H9 (cell line): Measurements from ENCODE around the gene ACP2. TPM values are rescaled to one million over a fixed set of nuclear protein-coding genes. Genes with fewer than 3 reads are reported as not detected.
A peak's percentile ranks its signal among the peaks of the same experiment; 100 is the strongest.

Experiments
- DNase-seq: peaks from one replicate; pipeline ENCODE4 v3.0.0-alpha.2; 2017
- H2AFZ ChIP-seq: one replicate; pipeline ENCODE4 v1.6.1; 2013; ENCODE audit warnings: mild to moderate bottlenecking, low read length, control low read depth, moderate library complexity
- H2AK5ac ChIP-seq: 2 replicates; pipeline ENCODE4 v1.6.1; 2013; ENCODE audit warnings: low read length, control low read depth, mixed read lengths; ENCODE audit not compliant: insufficient read length
- H2BK120ac ChIP-seq: one replicate; pipeline ENCODE4 v1.6.1; 2013; ENCODE audit warnings: low read depth, mild to moderate bottlenecking, low read length, control low read depth, inconsistent platforms; ENCODE audit not compliant: poor library complexity, severe bottlenecking
- H2BK12ac ChIP-seq: 2 replicates; pipeline ENCODE4 v1.6.1; 2013; ENCODE audit warnings: low read length, control low read depth, mixed read lengths, low read depth; ENCODE audit not compliant: insufficient read length
- H2BK15ac ChIP-seq: 2 replicates; pipeline ENCODE4 v1.6.1; 2013; ENCODE audit warnings: low read depth, low read length, control low read depth
- H2BK20ac ChIP-seq: one replicate; pipeline ENCODE4 v1.6.1; 2013; ENCODE audit warnings: low read depth, mild to moderate bottlenecking, low read length, control low read depth, inconsistent platforms; ENCODE audit not compliant: poor library complexity, severe bottlenecking
- H2BK5ac ChIP-seq: 2 replicates; pipeline ENCODE4 v1.6.1; 2013; ENCODE audit warnings: low read length, control low read depth, mixed read lengths; ENCODE audit not compliant: insufficient read length
- H3K14ac ChIP-seq: 2 replicates; pipeline ENCODE4 v1.6.1; 2013; ENCODE audit warnings: low read length, control low read depth; ENCODE audit not compliant: insufficient read depth
- H3K18ac ChIP-seq: 2 replicates; pipeline ENCODE4 v1.6.1; 2013; ENCODE audit warnings: low read depth, mild to moderate bottlenecking, mixed read lengths, low read length, control low read depth; ENCODE audit not compliant: insufficient read length
- H3K23ac ChIP-seq: 2 replicates; pipeline ENCODE4 v1.6.1; 2013; ENCODE audit warnings: low read length, control low read depth, mixed read lengths, low read depth; ENCODE audit not compliant: insufficient read length
- H3K23me2 ChIP-seq: 2 replicates; pipeline ENCODE4 v1.6.1; 2013; ENCODE audit warnings: low read depth, mild to moderate bottlenecking, mixed read lengths, low read length, control low read depth; ENCODE audit not compliant: insufficient read length, poor library complexity, severe bottlenecking
- H3K27ac ChIP-seq: 2 replicates; pipeline ENCODE4 v1.5.1; 2013; ENCODE audit warnings: low read length, control low read depth, mixed read lengths, low read depth; ENCODE audit not compliant: insufficient read length
- H3K27me3 ChIP-seq: 2 replicates; pipeline ENCODE4 v1.6.1; 2013; ENCODE audit warnings: low read length, control low read depth, inconsistent platforms; ENCODE audit not compliant: insufficient read depth
- H3K4ac ChIP-seq: 2 replicates; pipeline ENCODE4 v1.6.1; 2013; ENCODE audit warnings: low read depth, mild to moderate bottlenecking, control low read depth, inconsistent platforms, low read length, moderate library complexity
- H3K4me1 ChIP-seq: 2 replicates; pipeline ENCODE4 v1.6.1; 2013; ENCODE audit warnings: low read length, control low read depth, inconsistent platforms; ENCODE audit not compliant: insufficient read depth
- H3K4me2 ChIP-seq: 2 replicates; pipeline ENCODE4 v1.6.1; 2013; ENCODE audit warnings: low read length, control low read depth, mixed read lengths; ENCODE audit not compliant: insufficient read length, insufficient read depth
- H3K56ac ChIP-seq: 2 replicates; pipeline ENCODE4 v1.6.1; 2013; ENCODE audit warnings: low read depth, mild to moderate bottlenecking, mixed read lengths, low read length, control low read depth; ENCODE audit not compliant: insufficient read length
- H3K79me1 ChIP-seq: 2 replicates; pipeline ENCODE4 v1.6.1; 2013; ENCODE audit warnings: low read depth, mild to moderate bottlenecking, moderate library complexity, low read length, control low read depth, inconsistent platforms; ENCODE audit not compliant: insufficient read depth, poor library complexity, severe bottlenecking
- H3K79me2 ChIP-seq: 2 replicates; pipeline ENCODE4 v1.6.1; 2013; ENCODE audit warnings: low read length, control low read depth, inconsistent platforms; ENCODE audit not compliant: insufficient read depth
- H3K9ac ChIP-seq: 2 replicates; pipeline ENCODE4 v1.6.1; 2013; ENCODE audit warnings: low read length, control low read depth, mixed read lengths; ENCODE audit not compliant: insufficient read length; ENCODE audit errors: extremely low read depth
- H3K9me3 ChIP-seq: one replicate; pipeline ENCODE4 v1.6.1; 2013; ENCODE audit warnings: low read depth, low read length, inconsistent platforms; ENCODE audit not compliant: control insufficient read depth
- H3T11ph ChIP-seq: one replicate; pipeline ENCODE4 v1.6.1; 2013; ENCODE audit warnings: mild to moderate bottlenecking, low read length, control low read depth, inconsistent platforms
- H4K20me1 ChIP-seq: one replicate; pipeline ENCODE4 v1.6.1; 2013; ENCODE audit not compliant: control insufficient read depth, insufficient read length, insufficient read depth
- H4K5ac ChIP-seq: 2 replicates; pipeline ENCODE4 v1.6.1; 2013; ENCODE audit warnings: low read depth, mild to moderate bottlenecking, mixed read lengths, low read length, control low read depth; ENCODE audit not compliant: insufficient read length
- H4K8ac ChIP-seq: replicated peaks from 2 replicates; pipeline ENCODE4 v1.6.1; 2013; ENCODE audit warnings: low read length, control low read depth, mixed read lengths, low read depth; ENCODE audit not compliant: insufficient read length
- H4K91ac ChIP-seq: 2 replicates; pipeline ENCODE4 v1.6.1; 2013; ENCODE audit warnings: low read depth, mild to moderate bottlenecking, moderate library complexity, mixed read lengths, low read length, control low read depth; ENCODE audit not compliant: insufficient read length
- H3K27ac Mint-ChIP-seq, 3 experiments: 2 replicates in 2 of 3; 3 replicates in 1 of 3; pipeline ENCODE4 v1.8.0; 2020 to 2021; ENCODE audit warnings: mixed read lengths in 3 of 3, mild to moderate bottlenecking in 1 of 3, moderate library complexity in 1 of 3
- H3K27me3 Mint-ChIP-seq: 2 replicates; pipeline ENCODE4 v1.8.0; 2021; ENCODE audit warnings: low read depth, mild to moderate bottlenecking, moderate library complexity, mixed read lengths
- H3K36me3 Mint-ChIP-seq, 3 experiments: 2 replicates in 2 of 3; 3 replicates in 1 of 3; pipeline ENCODE4 v1.8.0; 2020 to 2021; ENCODE audit warnings: low read depth in 3 of 3, mixed read lengths in 3 of 3; ENCODE audit not compliant: insufficient read depth in 1 of 3
- H3K4me1 Mint-ChIP-seq, 2 experiments: 2 replicates each; pipeline ENCODE4 v1.8.0; 2020; ENCODE audit warnings: mixed read lengths in 2 of 2
- H3K4me3 Mint-ChIP-seq, 2 experiments: 2 replicates in 1 of 2; 3 replicates in 1 of 2; pipeline ENCODE4 v1.8.0; 2020 to 2021; ENCODE audit warnings: mild to moderate bottlenecking in 2 of 2, mixed read lengths in 2 of 2, moderate library complexity in 1 of 2
- H3K9me3 Mint-ChIP-seq, 2 experiments: 2 replicates in 1 of 2; 3 replicates in 1 of 2; pipeline ENCODE4 v1.8.0; 2020; ENCODE audit warnings: mild to moderate bottlenecking in 2 of 2, mixed read lengths in 2 of 2, moderate library complexity in 1 of 2
- CTCF ChIP-seq: fragments of 200-600 bp; sonication (generic); conservative IDR thresholded peaks from 3 replicates; pipeline ENCODE4 v1.8.0; 2021; ENCODE audit warnings: antibody characterized with exemption, mild to moderate bottlenecking
- WGBS: extraction: QIAGEN DNeasy Blood & Tissue Kit; methylation state at CpG from one replicate; pipeline ENCODE4 v1.1.7; 2013; ENCODE audit warnings: missing lambda C conversion rate, low lambda C conversion rate, mixed read lengths; ENCODE audit not compliant: insufficient read length; ENCODE audit errors: extremely low coverage; 5-methylcytosine and 5-hydroxymethylcytosine counted together
- total RNA-seq: library from RNA; stranded (reverse); gene quantifications from 2 replicates; pipeline ENCODE4 v1.2.1, GENCODE V29; 2021

Gene ACP2
- total RNA-seq, 1 experiment from 2014 or later = 29.5 TPM

- no peaks in the 10 kb centered on the region for H3K27me3 ChIP-seq
- no peak overlapping the region for H4K91ac ChIP-seq
- no peaks in the 10 kb centered on the region for H3K27me3 Mint-ChIP-seq
- no peaks in the 10 kb centered on the region for H3K9me3 Mint-ChIP-seq
- peak overlapping the region; percentile 80 to 98 (median 97) for H3K27ac Mint-ChIP-seq
- no peak overlapping the region for H2BK15ac ChIP-seq
- no CpG with 5 or more reads among the region's 6 CpGs for WGBS
- no peak overlapping the region for H2AK5ac ChIP-seq
- no peak overlapping the region for H2BK120ac ChIP-seq
- no peak overlapping the region for H3K14ac ChIP-seq
- no peak overlapping the region for H3K23ac ChIP-seq
- H2BK12ac ChIP-seq = no peak overlapping the region
- no peaks in the 10 kb centered on the region for H3K9me3 ChIP-seq
- H3K4me1 ChIP-seq = peaks cover 7% of the 10 kb centered on the region; the same call in 1 of the 2 replicates
- peak overlapping the region; percentile 84 to 91 for H3K4me3 Mint-ChIP-seq
- H4K5ac ChIP-seq = no peak overlapping the region
- H3K9ac ChIP-seq = no peak overlapping the region
- no peaks in the 10 kb centered on the region for H4K20me1 ChIP-seq
- H3K36me3 Mint-ChIP-seq = peaks cover 0 to 6% (median 0%) of the 10 kb centered on the region in 3 experiments; a peak in 3 of 7 replicates
- H3T11ph ChIP-seq = no peak overlapping the region
- H3K4me1 Mint-ChIP-seq = peaks cover 40 to 41% of the 10 kb centered on the region in 2 experiments
- H2BK5ac ChIP-seq = no peak overlapping the region
- TF ChIP-seq CTCF = no peak
- no peak overlapping the region for H3K4ac ChIP-seq
- H3K18ac ChIP-seq = no peak overlapping the region
- peak overlapping the region; percentile 54 for H3K4me2 ChIP-seq
- no peaks in the 10 kb centered on the region for H3K79me1 ChIP-seq
- peaks cover 9% of the 10 kb centered on the region; the same call in 1 of the 2 replicates for H3K79me2 ChIP-seq
- peaks cover 13% of the 10 kb centered on the region for H3K23me2 ChIP-seq
- H3K27ac ChIP-seq = peak overlapping the region; percentile 8
- H4K8ac ChIP-seq = no peak overlapping the region
- no peak overlapping the region for H2BK20ac ChIP-seq
- no peak for DNase-seq
- no peak overlapping the region for H2AFZ ChIP-seq
- no peak overlapping the region for H3K56ac ChIP-seq
Measured at GRCh38 chr11:47267876-47268275, 19.3 kb upstream of the ACP2 start.
